Measurements from ENCODE around the gene FMO2. TPM values are rescaled to one million over a fixed set of nuclear protein-coding genes. Genes with fewer than 3 reads are reported as not detected.

The FMO2 gene
- total and polyA plus RNA-seq, 2 of the 8 experiments (the other 6 are each of a cell fraction or from before 2014, with no cell fraction given), result not detected

DNA sequence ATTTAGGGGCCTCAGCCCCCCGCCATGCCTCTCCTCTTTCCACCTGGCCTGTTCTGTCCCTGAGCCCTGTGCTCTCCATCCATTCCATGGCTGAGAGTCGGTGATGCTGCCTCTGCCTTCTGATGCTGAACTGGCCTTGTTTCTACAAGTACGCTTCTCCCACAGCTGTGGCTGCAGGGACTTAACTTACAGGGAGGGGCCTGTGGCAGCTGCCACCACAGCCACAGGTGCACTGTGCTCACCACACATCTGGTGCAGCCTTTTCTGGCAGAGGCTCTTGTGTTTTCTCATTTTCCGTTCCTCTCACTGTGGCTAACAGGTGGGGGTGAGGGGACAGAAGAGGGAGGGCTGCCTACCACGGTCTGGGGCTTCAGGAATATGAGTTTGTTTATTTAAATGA, 67.4 kb downstream of the FMO2 start (continued):
- TF ChIP-seq, protein P1, sequence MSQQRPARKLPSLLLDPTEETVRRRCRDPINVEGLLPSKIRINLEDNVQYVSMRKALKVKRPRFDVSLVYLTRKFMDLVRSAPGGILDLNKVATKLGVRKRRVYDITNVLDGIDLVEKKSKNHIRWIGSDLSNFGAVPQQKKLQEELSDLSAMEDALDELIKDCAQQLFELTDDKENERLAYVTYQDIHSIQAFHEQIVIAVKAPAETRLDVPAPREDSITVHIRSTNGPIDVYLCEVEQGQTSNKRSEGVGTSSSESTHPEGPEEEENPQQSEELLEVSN (IDR thresholded peaks at IDR 0.05), result no peak
- TF ChIP-seq, protein P2, sequence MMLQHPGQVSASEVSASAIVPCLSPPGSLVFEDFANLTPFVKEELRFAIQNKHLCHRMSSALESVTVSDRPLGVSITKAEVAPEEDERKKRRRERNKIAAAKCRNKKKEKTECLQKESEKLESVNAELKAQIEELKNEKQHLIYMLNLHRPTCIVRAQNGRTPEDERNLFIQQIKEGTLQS (IDR thresholded peaks at IDR 0.05; ENCODE audit: insufficient read depth, low read depth, low read length), result no peak

Measured in H1 (cell line).